Measurements from ENCODE around the gene MOB4. TPM values are rescaled to one million over a fixed set of nuclear protein-coding genes. Genes with fewer than 3 reads are reported as not detected.

The MOB4 gene
- total RNA-seq, 1 donor from 2014 or later = 30.4 TPM

Other genes starting within 250 kb of the MOB4 start
- 7.2 and 7.8 TPM in 2 replicates for gene ANKRD44, start 205.3 kb upstream of the MOB4 start, total RNA-seq
- 241 and 253 TPM in 2 replicates for gene SF3B1, start 81.0 kb upstream of the MOB4 start, total RNA-seq
- 46.0 and 48.3 TPM in 2 replicates for gene COQ10B, start 62.5 kb upstream of the MOB4 start, total RNA-seq
- 292 and 329 TPM in 2 replicates for gene HSPD1, start 16.2 kb upstream of the MOB4 start, total RNA-seq
- 114 and 139 TPM in 2 replicates for gene HSPE1, start 15.7 kb upstream of the MOB4 start, total RNA-seq
- gene RFTN2, start 159.5 kb downstream of the MOB4 start, total RNA-seq = 7.1 and 8.1 TPM in 2 replicates
- 8.2 and 8.6 TPM in 2 replicates for gene MARS2, start 189.3 kb downstream of the MOB4 start, total RNA-seq